GM19238 (cell line): ENCODE data around the gene TUT4.
"Not testable (repeated sequence)": the region's sequence is repeated elsewhere in the genome, so short reads cannot be mapped to it uniquely, and the experiment has no call there.

Experiments
- DNase-seq: peaks from one replicate; pipeline ENCODE4 v3.0.0; 2011; ENCODE audit warnings: low spot score; ENCODE audit not compliant: insufficient read length

Gene TUT4, protein sequence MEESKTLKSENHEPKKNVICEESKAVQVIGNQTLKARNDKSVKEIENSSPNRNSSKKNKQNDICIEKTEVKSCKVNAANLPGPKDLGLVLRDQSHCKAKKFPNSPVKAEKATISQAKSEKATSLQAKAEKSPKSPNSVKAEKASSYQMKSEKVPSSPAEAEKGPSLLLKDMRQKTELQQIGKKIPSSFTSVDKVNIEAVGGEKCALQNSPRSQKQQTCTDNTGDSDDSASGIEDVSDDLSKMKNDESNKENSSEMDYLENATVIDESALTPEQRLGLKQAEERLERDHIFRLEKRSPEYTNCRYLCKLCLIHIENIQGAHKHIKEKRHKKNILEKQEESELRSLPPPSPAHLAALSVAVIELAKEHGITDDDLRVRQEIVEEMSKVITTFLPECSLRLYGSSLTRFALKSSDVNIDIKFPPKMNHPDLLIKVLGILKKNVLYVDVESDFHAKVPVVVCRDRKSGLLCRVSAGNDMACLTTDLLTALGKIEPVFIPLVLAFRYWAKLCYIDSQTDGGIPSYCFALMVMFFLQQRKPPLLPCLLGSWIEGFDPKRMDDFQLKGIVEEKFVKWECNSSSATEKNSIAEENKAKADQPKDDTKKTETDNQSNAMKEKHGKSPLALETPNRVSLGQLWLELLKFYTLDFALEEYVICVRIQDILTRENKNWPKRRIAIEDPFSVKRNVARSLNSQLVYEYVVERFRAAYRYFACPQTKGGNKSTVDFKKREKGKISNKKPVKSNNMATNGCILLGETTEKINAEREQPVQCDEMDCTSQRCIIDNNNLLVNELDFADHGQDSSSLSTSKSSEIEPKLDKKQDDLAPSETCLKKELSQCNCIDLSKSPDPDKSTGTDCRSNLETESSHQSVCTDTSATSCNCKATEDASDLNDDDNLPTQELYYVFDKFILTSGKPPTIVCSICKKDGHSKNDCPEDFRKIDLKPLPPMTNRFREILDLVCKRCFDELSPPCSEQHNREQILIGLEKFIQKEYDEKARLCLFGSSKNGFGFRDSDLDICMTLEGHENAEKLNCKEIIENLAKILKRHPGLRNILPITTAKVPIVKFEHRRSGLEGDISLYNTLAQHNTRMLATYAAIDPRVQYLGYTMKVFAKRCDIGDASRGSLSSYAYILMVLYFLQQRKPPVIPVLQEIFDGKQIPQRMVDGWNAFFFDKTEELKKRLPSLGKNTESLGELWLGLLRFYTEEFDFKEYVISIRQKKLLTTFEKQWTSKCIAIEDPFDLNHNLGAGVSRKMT (N-terminal part only)

DNA sequence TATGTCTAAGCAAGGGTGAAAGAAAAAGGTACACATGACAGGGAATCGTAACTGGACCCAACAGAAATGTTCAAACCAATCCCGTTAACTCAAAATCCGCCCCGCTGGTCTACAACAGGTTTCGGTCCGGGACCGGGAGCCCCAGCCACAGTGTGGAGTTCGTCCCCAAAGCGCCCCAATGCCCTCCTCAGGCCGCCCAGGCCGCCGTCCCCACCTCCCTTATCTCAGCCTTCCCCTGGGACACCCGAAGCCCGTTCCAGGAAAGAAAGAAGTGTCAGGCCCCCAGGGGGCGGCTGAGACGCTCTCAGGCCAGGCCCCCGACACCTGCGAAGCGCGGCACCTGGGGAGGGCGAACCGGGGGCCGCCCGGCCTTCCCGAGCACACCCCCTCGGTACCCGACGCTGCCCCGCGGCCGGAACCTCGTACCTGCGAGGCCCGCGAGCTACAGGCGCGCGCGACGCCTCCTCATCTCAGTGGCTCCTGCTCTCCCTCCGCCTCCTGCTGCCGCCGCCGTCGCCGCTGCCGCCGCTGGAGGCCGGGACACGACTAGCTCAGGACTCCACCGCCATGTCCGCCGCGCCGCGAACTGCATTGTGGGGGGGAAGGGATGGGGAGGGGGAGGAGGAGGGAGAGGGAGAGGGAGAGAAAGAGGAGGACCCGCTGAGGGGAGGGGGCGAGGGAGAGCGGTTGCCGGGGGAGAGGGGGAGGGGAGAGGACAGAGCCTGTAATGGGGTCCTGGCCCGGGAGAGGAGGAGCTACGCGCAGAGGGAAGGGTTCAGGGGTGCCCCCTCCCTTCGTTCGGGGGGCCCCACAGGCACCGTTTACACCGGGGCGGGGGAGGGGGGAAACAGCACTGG is at the start of gene TUT4:
TSS of gene TUT4 (minus strand) at position 588 of the 857 bp plus-strand sequence. CDS start 26,812 bp downstream, outside the sequence.
- peak; percentile 44 for DNase-seq

DNA sequence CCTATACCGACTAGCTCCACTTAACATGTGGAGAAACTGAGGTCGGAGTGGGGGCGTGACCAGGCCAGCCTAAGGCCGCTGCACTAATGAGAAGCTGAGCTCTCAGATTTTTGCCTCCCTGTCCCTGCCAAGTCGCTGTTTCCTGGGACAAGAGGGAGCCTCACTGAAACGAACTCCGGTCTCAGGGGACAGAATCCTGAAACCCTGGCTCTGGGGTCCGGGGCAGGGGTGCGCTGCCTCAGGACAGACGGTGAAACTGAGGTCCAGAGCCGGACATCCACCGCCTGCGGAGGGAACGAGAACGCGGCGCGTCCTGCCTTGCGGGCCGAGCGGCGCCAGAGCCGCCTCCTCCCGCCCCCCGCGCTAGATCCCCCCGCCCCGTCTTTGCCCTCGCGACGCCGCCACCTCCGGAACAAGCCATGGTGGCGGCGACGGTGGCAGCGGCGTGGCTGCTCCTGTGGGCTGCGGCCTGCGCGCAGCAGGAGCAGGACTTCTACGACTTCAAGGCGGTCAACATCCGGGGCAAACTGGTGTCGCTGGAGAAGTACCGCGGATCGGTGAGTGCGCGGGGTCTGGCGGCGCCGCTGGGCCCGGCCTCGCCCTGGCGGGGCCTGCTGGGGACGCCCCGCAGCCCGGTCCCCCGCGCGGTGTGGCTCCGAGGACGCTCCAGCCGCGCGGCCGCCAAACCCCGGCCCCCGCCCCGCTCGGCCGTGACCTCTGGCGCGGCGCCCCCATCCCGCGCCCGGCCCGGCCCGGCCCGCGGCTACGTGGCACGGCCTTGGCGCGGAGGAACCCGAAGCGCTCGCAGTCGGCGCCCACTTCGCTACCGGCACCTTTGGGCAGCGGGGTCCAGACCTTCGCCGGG is 49.3 kb upstream of the TUT4 start, which contains the start of gene GPX7:
TSS of gene GPX7 (plus strand) at position 381 of the 865 bp plus-strand sequence. CDS start at position 420, 39 bp downstream.
- peak; percentile 37 for DNase-seq

DNA sequence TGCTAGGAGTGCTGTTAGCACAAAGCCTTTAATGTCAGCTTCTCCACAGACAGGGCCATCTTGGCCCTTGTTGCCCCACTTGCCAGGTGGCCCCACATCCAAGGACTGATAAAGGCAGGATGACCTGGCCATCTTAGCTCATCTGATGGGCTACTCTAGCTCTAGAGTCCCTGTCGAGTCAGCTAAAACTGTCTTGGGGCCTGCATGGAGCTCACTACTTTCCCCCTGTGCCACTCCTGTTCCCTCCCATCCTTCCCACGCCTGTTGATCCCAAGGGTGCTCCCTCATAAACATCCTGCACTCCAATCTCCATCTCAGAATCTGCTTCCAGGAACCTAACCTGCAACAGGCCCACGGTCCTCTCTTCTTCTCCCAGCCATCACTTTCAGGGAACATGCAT is 48.6 kb upstream of the TUT4 start:
- DNase-seq = no peak

DNA sequence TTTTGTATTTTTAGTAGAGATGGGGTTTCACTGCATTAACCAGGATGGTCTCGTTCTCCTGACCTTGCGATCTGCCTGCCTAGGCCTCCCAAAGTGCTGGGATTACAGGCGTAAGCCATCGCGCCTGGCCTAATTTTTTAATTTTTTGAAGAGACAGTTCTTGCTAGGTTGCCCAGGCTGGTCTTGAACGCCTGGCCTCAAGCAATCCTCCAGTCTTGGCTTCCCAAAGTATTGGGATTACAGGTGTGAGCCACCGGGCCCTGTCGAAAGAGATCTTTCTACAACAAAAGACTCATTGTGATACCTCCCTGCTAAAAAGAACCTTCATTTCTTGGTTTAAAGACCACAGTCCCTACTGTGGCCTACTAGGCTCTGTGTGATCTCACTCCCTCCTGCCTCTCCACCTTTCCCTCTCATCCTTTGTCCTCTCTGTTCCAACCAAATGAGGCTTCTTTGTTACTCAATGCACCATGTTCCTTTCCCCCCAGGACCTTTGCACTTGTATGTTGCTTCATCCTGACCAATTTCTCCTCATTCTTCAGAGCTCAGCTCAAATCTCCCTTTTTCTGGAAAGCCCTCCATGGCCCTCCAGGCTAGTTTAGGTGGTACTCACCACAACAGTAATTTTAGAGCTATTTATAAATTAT is 47.8 kb upstream of the TUT4 start:
- no peak for DNase-seq

DNA sequence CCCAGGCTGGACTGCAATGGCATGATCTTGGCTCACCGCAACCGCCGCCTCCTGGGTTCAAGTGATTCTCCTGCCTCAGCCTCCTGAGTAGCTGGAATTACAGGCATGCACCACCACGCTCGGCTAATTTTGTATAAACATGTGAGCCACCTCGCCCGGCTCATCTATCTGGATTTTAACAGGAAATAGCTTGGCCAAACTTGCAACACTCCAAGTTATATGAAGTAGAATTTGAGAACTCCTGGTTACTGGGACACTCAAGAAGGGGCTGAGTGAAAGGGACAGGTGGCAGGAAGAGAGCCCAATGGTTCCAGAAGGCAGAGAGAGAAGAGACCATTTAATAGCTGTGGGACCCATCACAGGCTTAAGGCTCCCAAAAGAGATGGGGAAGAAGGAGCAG is 46.3 kb upstream of the TUT4 start:
- no peak for DNase-seq

DNA sequence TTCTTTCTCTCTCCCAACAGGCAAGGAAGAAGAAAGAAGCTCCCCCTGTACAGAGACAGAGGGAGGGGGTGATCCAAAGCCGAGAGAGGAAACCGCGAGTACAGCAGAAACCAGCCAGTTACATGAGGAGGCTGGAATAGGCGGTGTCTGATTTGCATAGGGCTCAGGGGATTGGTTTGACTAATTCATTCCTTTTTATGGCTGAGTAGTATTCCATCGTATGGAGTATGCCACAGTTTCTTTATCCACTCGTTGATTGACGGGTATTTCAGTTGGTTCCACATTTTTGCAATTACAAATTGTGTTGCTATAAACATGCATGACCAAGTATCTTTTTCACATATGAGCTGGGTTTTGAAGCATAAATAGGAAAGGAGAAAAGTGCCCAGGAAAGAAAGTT is 45.8 kb upstream of the TUT4 start:
- no peak for DNase-seq

DNA sequence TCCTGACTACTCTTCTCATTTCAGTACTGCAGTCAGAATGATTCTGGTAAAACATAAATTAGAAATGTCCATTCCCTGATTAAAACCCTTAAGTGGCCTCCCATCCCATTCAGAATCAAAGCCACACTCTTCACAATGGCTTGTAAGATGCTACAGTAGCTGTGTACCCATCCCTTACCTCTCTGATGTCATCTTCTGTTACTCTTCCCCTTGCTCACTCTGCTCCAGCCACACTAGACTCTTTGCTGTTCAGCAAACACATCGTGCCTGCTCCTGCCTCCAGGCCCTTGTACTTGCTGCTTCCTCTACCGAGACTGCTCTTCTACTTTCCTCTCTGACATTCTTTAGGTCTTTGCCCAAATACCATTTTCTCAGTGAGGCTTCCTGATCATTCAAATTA is 45.0 kb upstream of the TUT4 start:
- DNase-seq = no peak

DNA sequence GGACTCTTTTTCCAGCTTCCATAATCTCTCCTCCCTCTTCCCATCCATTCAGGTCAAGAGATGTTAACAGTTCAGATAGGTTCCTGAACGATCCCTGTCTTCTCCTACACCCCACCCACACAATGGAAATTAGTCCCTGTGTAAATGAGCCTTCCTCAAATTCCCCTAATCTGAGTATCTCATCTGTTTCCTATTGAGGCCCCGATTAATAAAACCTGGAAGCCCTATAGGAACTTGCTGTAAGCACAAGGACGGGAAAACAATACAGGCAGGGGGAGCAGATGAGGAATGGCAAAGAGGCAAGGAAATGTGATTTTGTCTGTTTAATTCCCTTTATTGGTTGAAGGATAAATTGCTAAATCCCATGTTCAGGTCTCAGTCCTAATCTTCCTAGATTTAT is 42.2 kb upstream of the TUT4 start:
- no peak for DNase-seq

DNA sequence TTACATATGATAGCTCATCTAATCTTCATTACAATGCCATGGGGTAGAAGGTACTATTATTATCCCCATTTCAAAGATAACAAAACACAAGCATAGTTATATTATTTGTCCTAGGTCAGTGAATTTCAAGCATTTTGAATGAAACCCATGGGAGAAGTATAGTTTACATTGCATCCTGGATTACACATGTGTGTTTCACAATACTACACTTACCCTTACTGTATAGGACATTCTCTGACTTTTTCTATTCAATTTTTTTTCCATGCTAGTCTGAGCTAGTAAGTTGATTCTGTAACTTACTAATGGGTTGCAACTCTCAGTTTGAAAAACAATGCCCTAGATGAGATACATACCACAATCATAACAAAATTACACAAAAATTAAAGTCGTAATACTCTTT is 40.6 kb upstream of the TUT4 start:
- no peak for DNase-seq

DNA sequence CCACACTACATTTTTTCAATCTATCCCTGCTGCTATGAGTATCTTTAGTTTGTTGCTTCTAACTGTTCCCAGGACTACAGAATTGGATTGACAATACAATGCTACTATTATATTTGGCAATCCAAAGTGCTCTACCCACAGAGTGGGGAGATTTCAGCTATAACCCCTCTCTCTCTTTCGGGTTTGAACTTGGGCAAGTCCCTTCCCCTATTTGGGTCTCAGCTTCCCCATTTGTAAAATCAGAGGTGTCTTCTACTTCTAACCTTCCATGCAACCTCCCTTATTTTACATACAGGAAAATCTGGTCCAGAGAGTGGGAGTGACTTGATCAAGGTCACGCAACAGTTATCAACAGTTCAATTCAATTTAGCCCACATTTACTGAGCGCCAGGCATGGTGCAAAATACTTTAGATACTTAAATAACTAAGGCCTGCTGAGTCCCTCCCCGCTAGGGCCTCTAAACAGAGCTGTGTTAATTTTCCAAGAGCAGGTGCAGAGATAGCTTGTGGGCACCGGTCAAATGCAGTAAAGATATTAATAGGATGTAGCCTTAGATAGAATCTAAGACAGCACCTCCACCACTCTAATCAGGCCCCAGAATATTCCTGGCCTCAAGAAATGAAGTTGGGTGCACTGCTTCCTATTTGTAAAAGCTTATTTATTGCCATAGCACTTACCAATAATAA is 39.9 kb upstream of the TUT4 start:
- DNase-seq = no peak

DNA sequence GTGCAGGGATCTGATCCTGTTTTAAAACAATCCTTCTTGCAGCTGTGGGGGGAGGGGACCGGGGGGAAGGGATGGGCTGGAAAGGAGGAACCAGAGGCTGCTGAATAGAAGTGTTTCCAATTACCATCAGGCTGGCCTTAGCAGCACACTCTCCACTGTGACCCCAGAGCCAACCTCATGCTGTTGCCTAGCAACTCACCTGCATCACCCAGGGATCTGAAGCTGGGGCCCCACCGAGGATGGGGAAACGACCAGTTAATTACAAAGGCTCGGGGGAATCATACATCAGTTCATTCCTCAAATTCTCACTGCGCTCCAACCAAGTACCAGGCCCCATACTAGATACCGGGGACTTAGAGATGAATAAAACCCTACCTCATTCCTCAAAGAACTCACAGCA is 37.4 kb upstream of the TUT4 start:
- no peak for DNase-seq

DNA sequence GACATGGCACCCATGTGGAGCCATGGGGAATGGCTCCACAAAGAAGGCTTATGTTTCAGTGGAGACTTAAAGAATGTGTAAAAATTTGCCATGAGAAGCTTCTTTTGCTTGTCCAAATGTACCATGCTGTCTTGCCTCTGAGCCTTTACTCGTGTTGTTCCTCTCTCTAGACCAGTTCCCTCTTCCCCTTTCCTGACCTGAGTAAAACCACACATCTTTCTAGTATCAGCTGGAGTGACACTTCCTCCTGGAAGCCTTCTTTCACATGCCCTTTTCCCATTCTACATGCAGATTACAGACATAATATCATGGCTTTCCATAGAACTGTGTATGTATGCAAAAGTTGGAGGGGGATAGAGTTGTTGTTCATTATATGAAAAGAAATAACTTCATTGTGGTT is 35.6 kb upstream of the TUT4 start:
- no peak for DNase-seq

DNA sequence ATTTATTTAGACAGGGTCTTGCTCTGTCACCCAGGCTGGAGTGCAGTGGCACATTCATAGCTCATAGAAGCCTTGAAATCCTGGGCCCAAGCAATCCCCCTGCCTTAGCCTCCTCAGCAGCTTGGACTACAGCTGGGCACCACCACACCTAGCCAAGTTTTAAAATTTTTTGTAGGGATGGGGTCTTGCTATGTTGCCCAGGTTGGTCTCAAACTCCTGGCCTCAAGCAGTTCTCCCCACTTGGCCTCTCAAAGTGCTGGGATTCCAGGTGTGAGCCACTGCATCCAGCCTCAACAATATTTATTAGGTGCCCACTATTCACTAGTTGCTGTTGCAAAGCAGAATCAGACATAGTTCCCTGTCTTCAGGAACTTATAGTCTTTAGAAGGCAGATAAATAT is 35.1 kb upstream of the TUT4 start:
- no peak for DNase-seq

DNA sequence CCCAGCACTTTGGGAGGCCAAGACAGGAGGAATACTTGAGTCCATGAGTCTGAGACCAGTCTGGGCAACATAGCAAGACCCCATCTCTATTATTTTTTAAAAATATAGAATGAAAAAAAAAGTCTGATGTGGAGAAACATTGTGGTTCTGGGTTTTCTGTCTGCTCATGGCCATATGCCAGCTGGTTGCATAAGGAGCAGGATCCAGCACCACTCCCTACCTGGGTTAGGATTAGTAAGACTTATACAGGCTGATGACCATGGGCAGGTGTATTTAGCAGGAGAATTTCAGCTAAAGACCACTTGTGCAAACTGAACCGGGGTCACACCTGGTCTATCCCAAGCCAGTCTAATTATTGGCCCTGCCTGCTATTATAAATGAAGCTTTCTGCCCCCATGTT is 32.6 kb upstream of the TUT4 start:
- DNase-seq = no peak

DNA sequence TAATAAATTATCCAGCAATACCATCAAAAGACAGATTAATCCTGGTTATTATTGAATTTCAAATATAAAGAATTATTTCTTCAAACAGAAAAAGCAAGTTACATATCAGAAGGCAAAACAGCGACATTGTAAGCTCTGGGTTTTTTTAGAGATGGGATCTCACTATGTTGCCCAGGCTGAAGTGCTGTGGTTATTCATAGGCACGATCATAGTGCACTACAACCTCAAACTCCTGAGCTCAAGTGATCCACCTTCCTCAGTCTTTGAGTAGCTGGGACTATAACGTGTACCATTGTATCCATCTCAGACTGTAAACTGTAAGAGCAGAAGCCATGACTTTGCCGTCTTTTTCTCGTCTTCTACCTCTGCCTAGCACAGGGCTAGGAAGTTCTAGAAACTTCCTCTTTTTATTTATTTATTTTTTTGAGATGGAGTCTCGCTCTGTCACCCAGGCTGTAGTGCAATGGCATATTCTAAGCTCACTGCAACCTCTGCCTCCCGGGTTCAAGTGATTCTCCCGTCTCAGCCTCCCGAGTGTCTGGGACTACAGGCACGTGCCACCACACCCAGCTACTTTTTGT is 29.3 kb upstream of the TUT4 start:
- DNase-seq = no peak

DNA sequence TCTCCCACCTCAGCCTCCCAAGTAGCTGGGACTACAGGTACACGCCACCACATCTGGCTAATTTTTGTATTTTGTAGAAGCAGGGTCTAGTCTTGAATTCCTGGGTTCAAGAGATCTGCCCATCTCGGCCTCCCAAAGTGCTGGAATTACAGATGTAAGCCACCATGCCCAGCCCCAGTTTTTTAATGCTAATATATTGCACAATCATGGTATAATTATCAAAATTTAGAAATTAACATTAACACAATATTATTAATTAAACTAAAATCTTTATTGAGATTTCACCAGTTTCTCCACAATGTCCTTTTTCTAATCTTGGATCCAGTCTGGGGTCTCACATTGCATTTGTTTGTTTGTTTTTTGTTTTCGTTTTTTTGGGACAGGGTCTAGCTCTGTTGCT is 27.4 kb upstream of the TUT4 start:
- DNase-seq = no peak

DNA sequence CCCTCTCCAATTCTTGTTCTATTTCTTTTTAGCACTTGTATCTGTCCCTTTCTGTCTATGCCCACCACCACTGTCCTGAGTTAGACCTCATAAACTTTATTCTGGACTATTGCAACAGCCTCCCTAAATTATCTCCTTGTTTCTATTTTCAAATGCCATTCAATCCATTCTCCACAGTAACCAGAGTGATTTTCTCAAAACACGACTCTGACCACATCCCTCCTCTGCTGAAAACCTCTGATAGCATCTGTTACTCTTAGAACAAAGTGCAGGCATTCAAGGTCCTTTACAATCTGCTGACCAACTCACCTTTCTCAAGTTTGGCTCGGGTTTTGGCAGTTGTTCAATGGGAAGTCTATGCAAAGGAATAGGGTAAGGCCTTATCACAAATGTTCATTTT is 26.5 kb upstream of the TUT4 start:
- DNase-seq = no peak

DNA sequence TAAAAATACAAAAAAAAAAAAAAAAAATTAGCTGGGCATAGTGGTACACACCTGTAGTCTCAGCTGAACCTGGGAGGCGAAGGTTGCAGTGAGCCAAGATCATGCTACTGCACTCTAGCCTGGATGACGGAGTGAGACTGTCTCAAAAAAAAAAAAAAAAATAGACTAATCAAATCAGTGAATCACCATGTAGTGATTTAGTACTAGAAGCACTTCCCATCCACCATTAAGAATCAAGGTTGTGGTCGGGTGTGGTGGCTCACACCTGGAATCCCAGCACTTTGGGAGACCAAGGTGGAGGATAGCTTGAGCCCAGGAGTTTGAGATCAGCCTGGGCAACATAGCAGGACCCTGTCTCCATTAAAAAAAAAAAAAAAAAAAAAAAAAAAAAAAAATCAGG is 25.2 kb upstream of the TUT4 start:
- not testable (repeated sequence) for DNase-seq
